Common myeloid progenitor, CD34-positive (primary cell): ENCODE measurements around the gene CDH8. TPM values are rescaled to one million over a fixed set of nuclear protein-coding genes. Genes with fewer than 3 reads are reported as not detected.

Experiments
- CTCF ChIA-PET: fragments of 350-600 bp; sonication (Branson Sonifier 250); formaldehyde crosslinking; loops from one replicate; lab custom pipeline; 2021; ENCODE audit warnings: antibody characterized with exemption; lab: Charles Lee
- POLR2A ChIA-PET: fragments of 350-600 bp; sonication (Branson Sonifier 250); formaldehyde crosslinking; loops from one replicate; lab custom pipeline; 2021; ENCODE audit warnings: antibody characterized with exemption; lab: Charles Lee
- DNase-seq, 3 donors: peaks; one replicate each; pipeline versions ENCODE4 v3.0.0 to v3.0.0-alpha.2; 2013
- H3K27ac ChIP-seq, 2 experiments: 1 replicate in 1 of 2; 2 replicates in 1 of 2; pipeline ENCODE4 v1.7.0; 2013; ENCODE audit warnings: inconsistent platforms in 2 of 2, low read length in 2 of 2, mild to moderate bottlenecking in 2 of 2, low read depth in 1 of 2, moderate library complexity in 1 of 2; ENCODE audit not compliant: severe bottlenecking in 2 of 2, insufficient read depth in 1 of 2, poor library complexity in 1 of 2
- H3K27me3 ChIP-seq, 5 experiments: replicated peaks in 2 of 5; 1 replicate in 3 of 5; 2 replicates in 2 of 5; pipeline versions ENCODE4 v1.6.1 to v1.7.0; 2013; ENCODE audit warnings: low read length in 4 of 5, mild to moderate bottlenecking in 2 of 5, moderate library complexity in 2 of 5, inconsistent platforms in 1 of 5; ENCODE audit not compliant: insufficient read depth in 5 of 5, control insufficient read depth in 4 of 5
- H3K36me3 ChIP-seq, 4 experiments: 1 replicate in 2 of 4; 2 replicates in 2 of 4; pipeline versions ENCODE4 v1.6.1 to v1.7.0; 2013; ENCODE audit warnings: low read length in 3 of 4, control low read depth in 1 of 4, mild to moderate bottlenecking in 1 of 4; ENCODE audit not compliant: control insufficient read depth in 4 of 4, insufficient read depth in 4 of 4
- H3K4me1 ChIP-seq, 4 experiments: 1 replicate in 3 of 4; 2 replicates in 1 of 4; pipeline versions ENCODE4 v1.6.1 to v1.7.1; 2013; ENCODE audit warnings: low read length in 3 of 4, mild to moderate bottlenecking in 3 of 4, control low read depth in 1 of 4, inconsistent platforms in 1 of 4, moderate library complexity in 1 of 4; ENCODE audit not compliant: control insufficient read depth in 4 of 4, insufficient read depth in 4 of 4; ENCODE audit errors: control extremely low read depth in 1 of 4
- H3K4me3 ChIP-seq, 7 experiments: 1 replicate in 4 of 7; 2 replicates in 3 of 7; pipeline versions ENCODE4 v1.5.1 to v1.7.0; 2013; ENCODE audit warnings: mild to moderate bottlenecking in 7 of 7, low read length in 6 of 7, moderate library complexity in 6 of 7, inconsistent platforms in 2 of 7, low read depth in 2 of 7, control low read depth in 1 of 7; ENCODE audit not compliant: insufficient read depth in 4 of 7, control insufficient read depth in 1 of 7; ENCODE audit errors: extremely low read depth in 1 of 7
- H3K9me3 ChIP-seq, 5 experiments: 1 replicate in 4 of 5; 2 replicates in 1 of 5; pipeline versions ENCODE4 v1.6.1 to v1.7.1; 2013; ENCODE audit warnings: low read length in 4 of 5, mild to moderate bottlenecking in 2 of 5, inconsistent platforms in 1 of 5, low read depth in 1 of 5, moderate library complexity in 1 of 5; ENCODE audit not compliant: control insufficient read depth in 4 of 5, insufficient read depth in 2 of 5; ENCODE audit errors: control extremely low read depth in 1 of 5
- WGBS: methylation state at CpG from one replicate; pipeline ENCODE4 v1.1.5; 2013; ENCODE audit not compliant: insufficient coverage; 5-methylcytosine and 5-hydroxymethylcytosine counted together
- polyA plus RNA-seq: library from polyadenylated mRNA; unstranded; fragments of 120-200 nt; gene quantifications from one replicate; pipeline ENCODE4 v1.2.1, GENCODE V29; 2013

The CDH8 gene, protein sequence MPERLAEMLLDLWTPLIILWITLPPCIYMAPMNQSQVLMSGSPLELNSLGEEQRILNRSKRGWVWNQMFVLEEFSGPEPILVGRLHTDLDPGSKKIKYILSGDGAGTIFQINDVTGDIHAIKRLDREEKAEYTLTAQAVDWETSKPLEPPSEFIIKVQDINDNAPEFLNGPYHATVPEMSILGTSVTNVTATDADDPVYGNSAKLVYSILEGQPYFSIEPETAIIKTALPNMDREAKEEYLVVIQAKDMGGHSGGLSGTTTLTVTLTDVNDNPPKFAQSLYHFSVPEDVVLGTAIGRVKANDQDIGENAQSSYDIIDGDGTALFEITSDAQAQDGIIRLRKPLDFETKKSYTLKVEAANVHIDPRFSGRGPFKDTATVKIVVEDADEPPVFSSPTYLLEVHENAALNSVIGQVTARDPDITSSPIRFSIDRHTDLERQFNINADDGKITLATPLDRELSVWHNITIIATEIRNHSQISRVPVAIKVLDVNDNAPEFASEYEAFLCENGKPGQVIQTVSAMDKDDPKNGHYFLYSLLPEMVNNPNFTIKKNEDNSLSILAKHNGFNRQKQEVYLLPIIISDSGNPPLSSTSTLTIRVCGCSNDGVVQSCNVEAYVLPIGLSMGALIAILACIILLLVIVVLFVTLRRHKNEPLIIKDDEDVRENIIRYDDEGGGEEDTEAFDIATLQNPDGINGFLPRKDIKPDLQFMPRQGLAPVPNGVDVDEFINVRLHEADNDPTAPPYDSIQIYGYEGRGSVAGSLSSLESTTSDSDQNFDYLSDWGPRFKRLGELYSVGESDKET
- 0.01 TPM for polyA plus RNA-seq

DNA sequence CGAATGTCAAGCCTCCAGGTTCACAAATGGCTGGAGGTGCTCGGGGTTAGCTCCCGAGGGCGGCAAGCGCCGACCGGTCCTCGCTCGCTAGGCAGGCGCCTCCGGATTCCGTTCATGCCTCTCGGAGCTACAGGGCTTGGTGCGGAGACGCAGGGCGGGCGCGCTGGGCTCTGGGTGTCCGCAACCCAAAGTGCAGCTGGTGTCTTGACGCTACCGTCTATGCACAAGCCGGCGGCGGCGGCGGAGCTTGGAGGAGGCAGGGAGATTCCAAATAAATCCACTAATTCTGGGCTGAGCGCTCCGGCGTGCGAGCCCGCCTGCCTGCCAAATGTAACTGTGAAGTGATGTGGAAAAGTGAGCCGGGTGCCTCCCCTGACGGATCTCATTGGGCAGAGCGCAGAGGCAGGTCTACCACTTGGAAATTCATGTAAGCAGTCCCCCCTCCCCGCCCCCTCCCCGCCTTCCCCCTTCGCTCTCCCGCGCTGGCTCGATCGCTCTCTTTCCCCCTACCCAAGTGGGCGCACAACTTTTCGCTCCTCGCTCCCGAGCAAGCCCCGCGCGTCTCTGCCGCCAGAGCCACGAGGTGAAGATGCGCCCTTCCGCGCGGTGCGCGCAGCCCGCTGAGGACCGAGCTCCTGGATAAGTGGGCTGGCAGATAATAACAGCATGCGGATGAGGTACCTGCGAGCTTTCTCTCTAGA is at the start of gene CDH8:
Gene CDH8, minus strand, starts transcription at position 338 of the 701 bp plus-strand sequence. CDS start 15,035 bp downstream, outside the sequence.
- Histone ChIP-seq H3K9me3 (no peaks in the 10 kb centered on the region), H3K27me3 (peaks cover 24 to 82% (median 41%) of the 10 kb centered on the region in 5 experiments), H3K36me3 (no peaks in the 10 kb centered on the region), H3K4me1 (no peaks in the 10 kb centered on the region), H3K27ac (no peak within 1 kb of the TSS), H3K4me3 (no peak within 1 kb of the TSS)
- ChIA-PET POLR2A (no interaction called here), CTCF (no interaction called here)
- WGBS = 3% methylated on average over 34 of the region's 60 CpGs
- DNase-seq = no peak

DNA sequence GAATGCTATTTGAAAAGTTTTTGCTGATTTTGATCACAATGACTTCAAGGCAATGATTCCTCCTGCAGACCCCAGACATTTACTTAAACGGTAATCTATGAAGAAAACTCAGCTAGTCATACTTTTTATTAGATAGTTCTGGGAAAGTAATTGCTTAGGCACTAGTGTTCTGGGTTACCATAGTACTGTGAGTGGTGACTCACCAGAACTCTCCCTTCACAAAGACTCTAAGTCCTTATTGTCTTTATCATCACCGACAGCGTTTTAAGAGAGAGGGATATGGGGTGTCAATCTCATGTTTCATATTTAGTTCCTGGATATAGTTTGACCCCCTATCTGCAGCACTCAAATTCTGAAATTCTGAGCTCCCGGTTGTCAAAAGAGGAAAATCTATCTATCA is 43.0 kb upstream of the CDH8 start:
- Histone ChIP-seq H3K4me1 (no peaks in the 10 kb centered on the region), H3K27ac (no peak overlapping the region), H3K4me3 (no peak overlapping the region), H3K36me3 (no peaks in the 10 kb centered on the region), H3K9me3 (no peaks in the 10 kb centered on the region), H3K27me3 (no peaks in the 10 kb centered on the region)
- no peak for DNase-seq
- 100% methylated on average over 1 of the region's 4 CpGs for WGBS
- POLR2A ChIA-PET = no interaction called here
- CTCF ChIA-PET = no interaction called here

DNA sequence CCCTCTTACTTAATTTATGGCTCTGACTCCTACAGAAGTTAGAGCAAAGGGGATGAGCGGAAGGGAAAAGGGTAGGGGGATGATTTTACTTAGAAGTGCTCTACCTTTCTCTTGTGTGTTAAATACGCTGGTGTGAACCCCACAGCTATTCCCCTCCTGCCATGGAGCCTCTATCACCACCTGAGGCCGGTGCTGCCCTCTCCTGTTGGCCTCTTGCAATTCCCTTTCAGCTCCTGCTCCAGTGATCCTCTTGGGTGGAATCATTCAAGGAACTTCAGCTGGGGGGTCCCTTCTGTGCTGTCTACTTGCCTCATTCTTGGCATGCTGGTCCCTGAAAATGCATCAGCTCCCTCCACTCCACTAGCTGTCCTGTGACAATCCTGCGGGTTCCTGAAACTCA is 41.8 kb upstream of the CDH8 start:
- 13% methylated on average over 2 of the region's 4 CpGs for WGBS
- no peak overlapping the region for H3K4me3 ChIP-seq
- no peaks in the 10 kb centered on the region for H3K4me1 ChIP-seq
- no peaks in the 10 kb centered on the region for H3K9me3 ChIP-seq
- no peak for DNase-seq
- no peaks in the 10 kb centered on the region for H3K36me3 ChIP-seq
- ChIA-PET POLR2A (no interaction called here), CTCF (no interaction called here)
- no peak overlapping the region for H3K27ac ChIP-seq
- no peaks in the 10 kb centered on the region for H3K27me3 ChIP-seq

DNA sequence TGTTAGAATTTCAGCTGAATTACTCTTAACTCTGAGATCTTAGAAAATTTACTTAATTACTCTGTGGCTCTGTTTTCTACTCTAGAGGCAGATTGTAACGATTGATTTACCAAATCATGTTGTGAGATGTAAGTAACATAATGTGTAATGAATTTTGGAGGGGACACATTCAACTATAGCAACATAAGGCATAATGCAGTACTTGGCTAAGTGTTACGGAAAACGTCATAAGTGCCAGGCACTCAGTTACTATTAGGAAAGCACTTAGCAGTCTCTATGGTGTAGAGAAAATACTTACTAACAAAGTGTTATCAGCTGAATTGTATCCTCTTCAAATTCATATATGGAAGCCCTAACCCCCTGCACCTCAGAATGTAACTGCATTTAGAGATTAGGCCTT is 40.6 kb upstream of the CDH8 start:
- POLR2A ChIA-PET = no interaction called here
- H3K4me3 ChIP-seq = no peak overlapping the region
- no peaks in the 10 kb centered on the region for H3K4me1 ChIP-seq
- WGBS = no CpG with 5 or more reads among the region's 3 CpGs
- DNase-seq = no peak
- no peaks in the 10 kb centered on the region for H3K9me3 ChIP-seq
- no peaks in the 10 kb centered on the region for H3K27me3 ChIP-seq
- CTCF ChIA-PET = no interaction called here
- no peak overlapping the region for H3K27ac ChIP-seq
- H3K36me3 ChIP-seq = no peaks in the 10 kb centered on the region

DNA sequence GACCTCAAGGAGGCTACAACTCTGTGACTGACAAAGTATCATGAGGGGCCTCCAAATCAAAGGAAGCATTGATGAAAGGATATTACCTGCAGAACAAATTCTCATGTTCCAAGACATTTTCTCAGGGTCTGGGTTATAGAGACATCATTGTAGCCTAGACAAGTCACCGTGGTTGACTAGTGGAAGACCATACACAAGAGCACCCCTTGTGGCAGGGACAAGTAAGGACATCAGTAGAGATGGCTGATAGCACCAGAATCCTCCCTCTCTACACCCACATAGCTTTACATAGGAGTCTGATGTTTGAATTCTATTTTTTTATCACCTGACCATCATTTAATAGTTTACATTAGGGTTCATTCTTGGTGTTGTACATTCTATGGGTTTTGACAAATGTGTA is 32.5 kb upstream of the CDH8 start:
- CTCF ChIA-PET = no interaction called here
- H3K27me3 ChIP-seq = no peaks in the 10 kb centered on the region

DNA sequence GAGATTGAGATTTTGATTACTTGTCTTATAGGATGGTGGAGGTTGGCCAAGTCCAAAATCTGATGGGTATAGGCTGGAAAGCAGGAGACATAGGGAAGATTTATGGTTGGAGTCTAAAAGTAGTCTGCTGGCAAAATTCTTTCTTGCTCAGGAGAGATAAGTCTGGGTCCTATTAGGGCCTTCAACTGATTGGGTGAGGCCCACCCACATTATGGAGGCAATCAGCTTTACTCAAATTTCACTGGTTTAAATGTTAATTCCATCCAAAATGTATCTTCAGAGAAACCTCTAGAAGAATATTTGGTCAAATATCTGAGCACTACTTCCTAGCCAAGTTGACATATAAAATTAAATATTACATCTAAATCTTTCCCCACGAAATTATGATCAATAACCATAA is 31.7 kb upstream of the CDH8 start:
- Histone ChIP-seq H3K9me3 (no peaks in the 10 kb centered on the region), H3K4me1 (no peaks in the 10 kb centered on the region), H3K36me3 (no peaks in the 10 kb centered on the region), H3K27me3 (no peaks in the 10 kb centered on the region), H3K27ac (no peak overlapping the region), H3K4me3 (no peak overlapping the region)
- no CpG with 5 or more reads among the region's 1 CpG for whole genome bisulfite sequencing
- ChIA-PET POLR2A (no interaction called here), CTCF (no interaction called here)
- DNase-seq = no peak

More for the DNA sequence above, 32.5 kb upstream of the CDH8 start:
- no peaks in the 10 kb centered on the region for H3K36me3 ChIP-seq
- peak in 1 of 3 donors; percentile 2 for DNase-seq
- no peak overlapping the region for H3K4me3 ChIP-seq
- H3K9me3 ChIP-seq = no peaks in the 10 kb centered on the region
- no peaks in the 10 kb centered on the region for H3K4me1 ChIP-seq
- POLR2A ChIA-PET = no interaction called here
- 100% methylated on average over 1 of the region's 1 CpG for WGBS
- no peak overlapping the region for H3K27ac ChIP-seq
